NB4 (cell line): Measurements from ENCODE around the gene APOC3.

Experiments
- DNase-seq: peaks from one replicate; pipeline ENCODE4 v3.0.0; 2010; ENCODE audit warnings: low read depth
- H3K4me3 ChIP-seq: one replicate; pipeline ENCODE4 v1.5.1; 2011; ENCODE audit warnings: mild to moderate bottlenecking, low read depth, low read length, moderate library complexity
- CTCF ChIP-seq: IDR thresholded peaks from one replicate; pipeline ENCODE4 v1.5.1; 2012; ENCODE audit warnings: low read depth, low read length
- MAX ChIP-seq: IDR thresholded peaks from 2 replicates; pipeline ENCODE4 v1.6.1; 2011; ENCODE audit warnings: low read depth, low read length
- MYC ChIP-seq: IDR thresholded peaks from 2 replicates; pipeline ENCODE4 v1.6.1; 2011; ENCODE audit warnings: low read depth, low read length
- POLR2A ChIP-seq: IDR thresholded peaks from 2 replicates; pipeline ENCODE4 v1.6.1; 2011; ENCODE audit warnings: mild to moderate bottlenecking; ENCODE audit not compliant: insufficient read length; ENCODE audit errors: extremely low read depth

The APOC3 gene

GRCh38 chr11:116787786-116788486 is 41.8 kb upstream of the APOC3 start, which contains the start of gene ZPR1:
Gene ZPR1, minus strand, starts transcription at chr11:116788023. Its CDS starts 33 bp downstream, at chr11:116787990.
- peak; percentile 77 for DNase-seq
- peak; percentile 87 for TF ChIP-seq POLR2A
- peak; percentile 80 for TF ChIP-seq MYC
- peak; percentile 82 for TF ChIP-seq MAX
- no peak for TF ChIP-seq CTCF
- H3K4me3 ChIP-seq, result peak within 1 kb of the TSS; percentile 98

- DNase-seq, result no peak
- H3K4me3 ChIP-seq, result peak overlapping the region; percentile 98
- no peak for TF ChIP-seq MAX
- TF ChIP-seq POLR2A, result no peak
- no peak for TF ChIP-seq CTCF
- no peak for TF ChIP-seq MYC
Measured at GRCh38 chr11:116788534-116788933, 41.2 kb upstream of the APOC3 start.

- H3K4me3 ChIP-seq, result no peak overlapping the region
- no peak for DNase-seq
- no peak for TF ChIP-seq MYC
- TF ChIP-seq MAX, result no peak
- no peak for TF ChIP-seq CTCF
- TF ChIP-seq POLR2A, result no peak
Measured at GRCh38 chr11:116788975-116789374, 40.7 kb upstream of the APOC3 start.

GRCh38 chr11:116790167-116791001 is 39.3 kb upstream of the APOC3 start:
- no peak for DNase-seq
- TF ChIP-seq POLR2A (no peak), MYC (no peak)
- H3K4me3 ChIP-seq, result no peak overlapping the region

GRCh38 chr11:116791002-116791812 is 38.5 kb upstream of the APOC3 start:
- TF ChIP-seq POLR2A (no peak), MYC (no peak), CTCF (peak; percentile 91), MAX (no peak)
- peak; percentile 83 for DNase-seq
- H3K4me3 ChIP-seq, result no peak overlapping the region
